HepG2 (cell line): ENCODE measurements around the gene COG1. TPM values are rescaled to one million over a fixed set of nuclear protein-coding genes. Genes with fewer than 3 reads are reported as not detected.
A peak's percentile ranks its signal among the peaks of the same experiment; 100 is the strongest.

Source experiments
- BRD4 ChIP-seq: sonication (generic); formaldehyde crosslinking; IDR thresholded peaks from 2 replicates; pipeline ENCODE4 v1.4.0; 2020; ENCODE audit warnings: missing genetic modification reagents
- CREBL2 ChIP-seq: sonication (generic); formaldehyde crosslinking; IDR thresholded peaks from 2 replicates; pipeline ENCODE4 v1.8.1; 2023; ENCODE audit warnings: missing genetic modification reagents, mild to moderate bottlenecking, borderline replicate concordance
- ETV5 ChIP-seq: IDR thresholded peaks from 2 replicates; pipeline ENCODE4 v1.6.1; 2018; ENCODE audit warnings: missing biosample characterization, missing genetic modification reagents, inconsistent platforms, borderline replicate concordance
- KDM1A ChIP-seq: IDR thresholded peaks from 2 replicates; pipeline ENCODE4 v1.6.1; 2016; ENCODE audit warnings: missing compliant biosample characterization
- PHB2 ChIP-seq: fragments of 450-650 bp; IDR thresholded peaks from 2 replicates; pipeline ENCODE4 v1.6.1; 2018; ENCODE audit not compliant: partially characterized antibody
- POLR2AphosphoS2 ChIP-seq: IDR thresholded peaks from 2 replicates; pipeline ENCODE4 v1.6.1; 2011; ENCODE audit warnings: low read depth, low read length, improper control_type of control experiment
- RAD51 ChIP-seq: fragments of 450-650 bp; IDR thresholded peaks from 2 replicates; pipeline ENCODE4 v1.6.1; 2016; ENCODE audit warnings: borderline replicate concordance
- RFXAP ChIP-seq: sonication (generic); formaldehyde crosslinking; IDR thresholded peaks from 2 replicates; pipeline ENCODE4 v1.4.0; 2020; ENCODE audit warnings: missing genetic modification reagents, borderline replicate concordance
- TCF12 ChIP-seq, 2 experiments: fragments of 450-650 bp in 1 of 2; sonication (generic) in 1 of 2; formaldehyde crosslinking in 1 of 2; IDR thresholded peaks; 2 replicates each; pipeline versions ENCODE4 v1.6.1 to v1.8.0; 2017 to 2022; ENCODE audit warnings: antibody characterized with exemption in 1 of 2, mild to moderate bottlenecking in 1 of 2, missing genetic modification reagents in 1 of 2, moderate library complexity in 1 of 2
- TP53 ChIP-seq: sonication (generic); formaldehyde crosslinking; conservative IDR thresholded peaks from 2 replicates; pipeline ENCODE4 v1.4.0; 2020; ENCODE audit warnings: missing genetic modification reagents
- U2AF1 ChIP-seq: fragments of 200-400 bp; formaldehyde crosslinking; optimal IDR thresholded peaks from 2 replicates; pipeline ENCODE3; 2017; ENCODE audit warnings: mild to moderate bottlenecking, low read depth, low read length
- XRCC5 ChIP-seq: fragments of 200-400 bp; formaldehyde crosslinking; optimal IDR thresholded peaks from 2 replicates; pipeline ENCODE3; 2017; ENCODE audit warnings: mild to moderate bottlenecking, low read length
- ZC3H13 ChIP-seq: sonication (generic); formaldehyde crosslinking; IDR thresholded peaks from 2 replicates; pipeline ENCODE4 v1.8.1; 2023; ENCODE audit warnings: mild to moderate bottlenecking, missing genetic modification reagents, moderate library complexity
- ZMYM3 ChIP-seq: sonication (generic); formaldehyde crosslinking; IDR thresholded peaks from 2 replicates; pipeline ENCODE4 v1.5.1; 2020; ENCODE audit warnings: mild to moderate bottlenecking, missing genetic modification reagents
- ZNF143 ChIP-seq: sonication (generic); formaldehyde crosslinking; IDR thresholded peaks from 2 replicates; pipeline ENCODE4 v1.4.0; 2020; ENCODE audit warnings: missing genetic modification reagents
- ZNF274 ChIP-seq: sonication (generic); formaldehyde crosslinking; IDR thresholded peaks from 2 replicates; pipeline ENCODE4 v1.5.1; 2020; ENCODE audit warnings: mild to moderate bottlenecking, missing genetic modification reagents
- ZNF282 ChIP-seq: fragments of 450-650 bp; IDR thresholded peaks from 2 replicates; pipeline ENCODE4 v1.6.1; 2018; ENCODE audit not compliant: partially characterized antibody
- ZNF3 ChIP-seq: IDR thresholded peaks from 2 replicates; pipeline ENCODE4 v1.7.0; 2017; ENCODE audit warnings: inconsistent platforms
- ZNF326 ChIP-seq: sonication (generic); formaldehyde crosslinking; IDR thresholded peaks from 2 replicates; pipeline ENCODE4 v1.4.0; 2020; ENCODE audit warnings: missing genetic modification reagents, borderline replicate concordance
- ZNF414 ChIP-seq: sonication (generic); formaldehyde crosslinking; IDR thresholded peaks from 2 replicates; pipeline ENCODE4 v1.5.0; 2020; ENCODE audit warnings: missing genetic modification reagents
- ZNF883 ChIP-seq: sonication (generic); formaldehyde crosslinking; IDR thresholded peaks from 2 replicates; pipeline ENCODE4 v1.5.1; 2020; ENCODE audit warnings: mild to moderate bottlenecking, missing genetic modification reagents; ENCODE audit errors: not compliant biosample characterization
- polyA plus RNA-seq, 8 experiments: library from polyadenylated mRNA; depleted of rRNA in 3 of 8; stranded (reverse) in 7 of 8; unstranded in 1 of 8; fragments of >200 nt; fragmentation: Illumina TruSeq in 4 of 8; extraction: Trizol in 4 of 8; gene quantifications; 2 replicates each; pipeline versions ENCODE4 v1.2.1 to v1.2.3, GENCODE V29; 2011 to 2016; ENCODE audit warnings: low read depth in 4 of 8, missing spikeins in 1 of 8, mixed read lengths in 1 of 8; ENCODE audit not compliant: insufficient read depth in 1 of 8
- total RNA-seq, 5 experiments: library from RNA; depleted of rRNA; stranded (reverse); fragments of >200 nt; fragmentation: Illumina TruSeq; extraction: Trizol; gene quantifications; 2 replicates each; pipeline ENCODE4 v1.2.3, GENCODE V29; 2016; ENCODE audit warnings: low read depth in 1 of 5
- TF ChIP-seq, protein P1 (sequence below): sonication (generic); formaldehyde crosslinking; IDR thresholded peaks from 2 replicates; pipeline ENCODE4 v1.4.0; 2020; ENCODE audit warnings: missing genetic modification reagents, borderline replicate concordance
- TF ChIP-seq, protein P2 (sequence below): sonication (generic); formaldehyde crosslinking; IDR thresholded peaks from 2 replicates; pipeline ENCODE4 v1.8.1; 2022; ENCODE audit warnings: mild to moderate bottlenecking, missing genetic modification reagents
- TF ChIP-seq, protein P3 (sequence below): sonication (generic); formaldehyde crosslinking; IDR thresholded peaks from 2 replicates; pipeline ENCODE4 v1.4.0; 2020; ENCODE audit warnings: missing genetic modification reagents

Gene COG1
- total and polyA plus RNA-seq, 2 of the 13 experiments (the other 11 are each of a cell fraction or from before 2014, with no cell fraction given): 36.6 to 39.7 TPM

DNA sequence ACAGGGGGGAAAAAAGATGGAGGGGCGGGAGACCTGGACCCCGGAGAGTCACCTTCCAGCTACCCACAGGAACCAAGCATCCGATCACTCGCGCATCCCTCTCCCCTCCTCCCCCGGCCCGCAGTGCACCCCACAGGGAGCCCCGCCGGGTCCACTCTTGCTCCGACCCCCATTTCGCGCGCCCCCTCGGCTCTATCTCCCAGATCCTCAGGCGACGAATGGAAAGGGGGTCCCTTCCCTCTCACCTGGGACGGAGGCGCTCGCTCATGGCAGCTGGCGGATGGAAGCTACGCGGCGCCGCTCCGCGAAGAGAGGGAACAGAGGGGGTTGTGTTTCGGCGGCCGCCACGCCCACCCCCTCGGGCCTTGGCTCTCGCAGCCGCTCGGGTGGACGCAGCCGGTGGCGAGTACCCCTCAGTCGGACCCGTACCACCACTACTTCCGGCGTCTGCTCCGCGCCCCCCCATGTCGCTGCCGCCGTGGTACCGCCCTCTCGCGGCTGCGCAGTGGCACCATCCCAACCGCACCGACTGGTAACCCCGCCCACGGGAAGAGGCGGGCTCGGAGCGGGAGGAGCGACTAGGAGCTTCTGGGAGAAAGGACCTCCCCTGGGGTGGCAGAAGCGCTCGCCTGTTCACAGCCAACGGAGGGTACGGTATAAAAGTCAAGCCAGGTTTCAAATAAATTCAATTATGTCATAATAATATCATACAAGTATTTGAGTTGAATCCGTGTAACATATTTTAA, 39.2 kb downstream of the COG1 start (continued):
- TF ChIP-seq, protein P1, sequence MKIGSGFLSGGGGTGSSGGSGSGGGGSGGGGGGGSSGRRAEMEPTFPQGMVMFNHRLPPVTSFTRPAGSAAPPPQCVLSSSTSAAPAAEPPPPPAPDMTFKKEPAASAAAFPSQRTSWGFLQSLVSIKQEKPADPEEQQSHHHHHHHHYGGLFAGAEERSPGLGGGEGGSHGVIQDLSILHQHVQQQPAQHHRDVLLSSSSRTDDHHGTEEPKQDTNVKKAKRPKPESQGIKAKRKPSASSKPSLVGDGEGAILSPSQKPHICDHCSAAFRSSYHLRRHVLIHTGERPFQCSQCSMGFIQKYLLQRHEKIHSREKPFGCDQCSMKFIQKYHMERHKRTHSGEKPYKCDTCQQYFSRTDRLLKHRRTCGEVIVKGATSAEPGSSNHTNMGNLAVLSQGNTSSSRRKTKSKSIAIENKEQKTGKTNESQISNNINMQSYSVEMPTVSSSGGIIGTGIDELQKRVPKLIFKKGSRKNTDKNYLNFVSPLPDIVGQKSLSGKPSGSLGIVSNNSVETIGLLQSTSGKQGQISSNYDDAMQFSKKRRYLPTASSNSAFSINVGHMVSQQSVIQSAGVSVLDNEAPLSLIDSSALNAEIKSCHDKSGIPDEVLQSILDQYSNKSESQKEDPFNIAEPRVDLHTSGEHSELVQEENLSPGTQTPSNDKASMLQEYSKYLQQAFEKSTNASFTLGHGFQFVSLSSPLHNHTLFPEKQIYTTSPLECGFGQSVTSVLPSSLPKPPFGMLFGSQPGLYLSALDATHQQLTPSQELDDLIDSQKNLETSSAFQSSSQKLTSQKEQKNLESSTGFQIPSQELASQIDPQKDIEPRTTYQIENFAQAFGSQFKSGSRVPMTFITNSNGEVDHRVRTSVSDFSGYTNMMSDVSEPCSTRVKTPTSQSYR (CRISPR knock-in tag): 0 out of 2 replicates have a peak, but pooled peaks have one; percentile 56
- 0 out of 2 replicates have a peak, but pooled peaks have one; percentile 14 for TF ChIP-seq KDM1A (CRISPR knock-in tag)
- TF ChIP-seq ZNF282: no peak
- TF ChIP-seq ZNF143: peak; percentile 80
- TF ChIP-seq ZNF274 (CRISPR knock-in tag): peak; percentile 78; the same call in 1 of the 2 replicates
- TF ChIP-seq PHB2: no peak
- 0 out of 2 replicates have a peak, but pooled peaks have one; percentile 65 for TF ChIP-seq CREBL2 (CRISPR knock-in tag)
- peak; percentile 90 for TF ChIP-seq XRCC5
- peak; percentile 96 for TF ChIP-seq BRD4 (CRISPR knock-in tag)
- TF ChIP-seq, protein P2, sequence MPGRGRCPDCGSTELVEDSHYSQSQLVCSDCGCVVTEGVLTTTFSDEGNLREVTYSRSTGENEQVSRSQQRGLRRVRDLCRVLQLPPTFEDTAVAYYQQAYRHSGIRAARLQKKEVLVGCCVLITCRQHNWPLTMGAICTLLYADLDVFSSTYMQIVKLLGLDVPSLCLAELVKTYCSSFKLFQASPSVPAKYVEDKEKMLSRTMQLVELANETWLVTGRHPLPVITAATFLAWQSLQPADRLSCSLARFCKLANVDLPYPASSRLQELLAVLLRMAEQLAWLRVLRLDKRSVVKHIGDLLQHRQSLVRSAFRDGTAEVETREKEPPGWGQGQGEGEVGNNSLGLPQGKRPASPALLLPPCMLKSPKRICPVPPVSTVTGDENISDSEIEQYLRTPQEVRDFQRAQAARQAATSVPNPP: no peak
- TF ChIP-seq ZNF3: no peak
- TF ChIP-seq ZNF414 (CRISPR knock-in tag): peak; percentile 66; the same call in 1 of the 2 replicates
- peak; percentile 99 for TF ChIP-seq ETV5 (CRISPR knock-in tag)
- TF ChIP-seq TCF12 (IDR thresholded peaks at IDR 0.05): no peak
- TF ChIP-seq TCF12 (CRISPR knock-in tag; IDR thresholded peaks at IDR 0.05): 0 out of 2 replicates have a peak, but pooled peaks have one; percentile 16
- TF ChIP-seq RAD51: no peak
- TF ChIP-seq RFXAP (CRISPR knock-in tag): peak; percentile 60; the same call in 1 of the 2 replicates
- peak; percentile 88 for TF ChIP-seq ZC3H13 (CRISPR knock-in tag)
- TF ChIP-seq ZNF326: no peak
- no peak for TF ChIP-seq U2AF1
- TF ChIP-seq TP53 (CRISPR knock-in tag): 0 out of 2 replicates have a peak, but pooled peaks have one; percentile 44
- TF ChIP-seq, protein P3, sequence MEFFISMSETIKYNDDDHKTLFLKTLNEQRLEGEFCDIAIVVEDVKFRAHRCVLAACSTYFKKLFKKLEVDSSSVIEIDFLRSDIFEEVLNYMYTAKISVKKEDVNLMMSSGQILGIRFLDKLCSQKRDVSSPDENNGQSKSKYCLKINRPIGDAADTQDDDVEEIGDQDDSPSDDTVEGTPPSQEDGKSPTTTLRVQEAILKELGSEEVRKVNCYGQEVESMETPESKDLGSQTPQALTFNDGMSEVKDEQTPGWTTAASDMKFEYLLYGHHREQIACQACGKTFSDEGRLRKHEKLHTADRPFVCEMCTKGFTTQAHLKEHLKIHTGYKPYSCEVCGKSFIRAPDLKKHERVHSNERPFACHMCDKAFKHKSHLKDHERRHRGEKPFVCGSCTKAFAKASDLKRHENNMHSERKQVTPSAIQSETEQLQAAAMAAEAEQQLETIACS (CRISPR knock-in tag): no peak
- peak; percentile 73 for TF ChIP-seq ZNF883 (CRISPR knock-in tag)
- peak; percentile 64 for TF ChIP-seq ZMYM3
- TF ChIP-seq POLR2AphosphoS2: no peak
